Upper lobe of right lung (tissue), 1 donor: Measurements from ENCODE around the gene BCKDHA. TPM values are rescaled to one million over a fixed set of nuclear protein-coding genes. Genes with fewer than 3 reads are reported as not detected.

ENCODE experiments used
- ATAC-seq: fragments of 200-7000 bp; cut with Tn5 transposase; one replicate; pipeline ENCODE4 v1.9.1; 2020; ENCODE audit warnings: mild to moderate bottlenecking, moderate library complexity
- DNase-seq: peaks from one replicate; pipeline ENCODE4 v3.0.0-alpha.2; 2020
- H3K27ac ChIP-seq: fragments of 200-600 bp; one replicate; pipeline ENCODE4 v1.8.0; 2022
- H3K27me3 ChIP-seq: fragments of 200-600 bp; one replicate; pipeline ENCODE4 v1.8.0; 2022; ENCODE audit warnings: mild to moderate bottlenecking
- H3K36me3 ChIP-seq: fragments of 200-600 bp; one replicate; pipeline ENCODE4 v1.8.0; 2022
- H3K4me1 ChIP-seq: fragments of 200-600 bp; one replicate; pipeline ENCODE4 v1.8.0; 2022
- H3K4me3 ChIP-seq: fragments of 200-600 bp; one replicate; pipeline ENCODE4 v1.8.0; 2022; ENCODE audit warnings: mild to moderate bottlenecking
- H3K9me3 ChIP-seq: fragments of 200-600 bp; one replicate; pipeline ENCODE4 v1.8.0; 2022
- intact Hi-C: fragments of 100-400 bp; cut with DNase I; formaldehyde crosslinking; loops from one replicate; pipeline ENCODE4 v1.11.0; 2022
- total RNA-seq: library from RNA; stranded (reverse); fragmentation: NEBNext Ultra II Directional; extraction: Animal tissue kit (Norgen Biotek cat#: 25700); gene quantifications from one replicate; pipeline ENCODE4 v1.2.1, GENCODE V29; 2021
- TF ChIP-seq, protein P1 (sequence below): fragments of 200-600 bp; IDR thresholded peaks from one replicate; pipeline ENCODE4 v1.8.0; 2022; ENCODE audit warnings: antibody characterized with exemption
- donor health status: DM: no; HTN: yes; CAD: no; lungs with severe emphysema.

BCKDHA gene
- total RNA-seq, 1 donor from 2014 or later = 15.0 TPM

GRCh38 chr19:41443813-41444455 lies 46.3 kb downstream of the BCKDHA start:
- TF ChIP-seq, protein P1, sequence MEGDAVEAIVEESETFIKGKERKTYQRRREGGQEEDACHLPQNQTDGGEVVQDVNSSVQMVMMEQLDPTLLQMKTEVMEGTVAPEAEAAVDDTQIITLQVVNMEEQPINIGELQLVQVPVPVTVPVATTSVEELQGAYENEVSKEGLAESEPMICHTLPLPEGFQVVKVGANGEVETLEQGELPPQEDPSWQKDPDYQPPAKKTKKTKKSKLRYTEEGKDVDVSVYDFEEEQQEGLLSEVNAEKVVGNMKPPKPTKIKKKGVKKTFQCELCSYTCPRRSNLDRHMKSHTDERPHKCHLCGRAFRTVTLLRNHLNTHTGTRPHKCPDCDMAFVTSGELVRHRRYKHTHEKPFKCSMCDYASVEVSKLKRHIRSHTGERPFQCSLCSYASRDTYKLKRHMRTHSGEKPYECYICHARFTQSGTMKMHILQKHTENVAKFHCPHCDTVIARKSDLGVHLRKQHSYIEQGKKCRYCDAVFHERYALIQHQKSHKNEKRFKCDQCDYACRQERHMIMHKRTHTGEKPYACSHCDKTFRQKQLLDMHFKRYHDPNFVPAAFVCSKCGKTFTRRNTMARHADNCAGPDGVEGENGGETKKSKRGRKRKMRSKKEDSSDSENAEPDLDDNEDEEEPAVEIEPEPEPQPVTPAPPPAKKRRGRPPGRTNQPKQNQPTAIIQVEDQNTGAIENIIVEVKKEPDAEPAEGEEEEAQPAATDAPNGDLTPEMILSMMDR = no peak
- Histone ChIP-seq H3K9me3 (no peaks in the 10 kb centered on the region), H3K27me3 (no peaks in the 10 kb centered on the region), H3K4me3 (no peak overlapping the region), H3K27ac (no peak overlapping the region), H3K4me1 (peaks cover 3% of the 10 kb centered on the region), H3K36me3 (no peaks in the 10 kb centered on the region)
- ATAC-seq (no peak), DNase-seq (peak; percentile 54)
- intact Hi-C loops = loop anchor here (10.0 kb wide), 1 partner anchor 131 kb away; the partner anchor contains the start of gene CEACAM21

GRCh38 chr19:41445575-41445974 lies 48.0 kb downstream of the BCKDHA start:
- ATAC-seq = no peak
- Histone ChIP-seq H3K36me3 (no peaks in the 10 kb centered on the region), H3K4me3 (no peak overlapping the region), H3K27me3 (no peaks in the 10 kb centered on the region), H3K9me3 (no peaks in the 10 kb centered on the region), H3K4me1 (no peaks in the 10 kb centered on the region), H3K27ac (no peak overlapping the region)
- DNase-seq = no peak
- intact Hi-C loops = loop anchor here (10.0 kb wide), 1 partner anchor 129 kb away; the partner anchor contains the start of gene CEACAM21
- TF ChIP-seq, protein P1 = no peak

DNA sequence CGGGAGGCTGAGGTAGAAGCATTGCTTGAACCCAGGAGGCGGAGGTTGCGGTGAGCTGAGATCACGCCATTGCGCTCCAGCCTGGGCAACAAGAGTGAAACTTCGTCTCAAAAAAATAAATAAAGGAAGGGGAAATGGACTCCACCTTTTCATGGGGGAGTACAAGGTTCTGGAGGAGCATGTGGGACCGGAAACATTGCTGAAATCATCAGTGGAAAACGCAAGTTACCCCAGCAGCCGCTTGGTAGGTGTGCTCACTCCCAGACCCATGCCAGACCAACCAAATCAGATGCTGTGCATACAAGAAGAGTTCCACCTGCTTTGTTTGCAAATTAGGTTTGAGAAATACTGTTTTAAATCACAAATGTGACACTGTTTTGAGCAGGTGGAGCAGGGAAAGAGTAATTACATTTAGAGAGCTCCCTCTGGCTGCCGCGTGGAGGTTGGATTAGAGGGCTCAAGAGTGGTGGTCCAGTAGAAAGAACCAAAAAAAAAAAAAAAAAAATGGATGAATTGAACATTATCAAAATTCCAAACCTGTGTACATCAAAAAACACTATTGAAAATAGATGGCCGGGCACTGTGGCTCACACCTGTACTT lies 50.2 kb downstream of the BCKDHA start:
- H3K27me3 ChIP-seq = no peaks in the 10 kb centered on the region
- H3K4me3 ChIP-seq = peak overlapping the region; percentile 32

DNA sequence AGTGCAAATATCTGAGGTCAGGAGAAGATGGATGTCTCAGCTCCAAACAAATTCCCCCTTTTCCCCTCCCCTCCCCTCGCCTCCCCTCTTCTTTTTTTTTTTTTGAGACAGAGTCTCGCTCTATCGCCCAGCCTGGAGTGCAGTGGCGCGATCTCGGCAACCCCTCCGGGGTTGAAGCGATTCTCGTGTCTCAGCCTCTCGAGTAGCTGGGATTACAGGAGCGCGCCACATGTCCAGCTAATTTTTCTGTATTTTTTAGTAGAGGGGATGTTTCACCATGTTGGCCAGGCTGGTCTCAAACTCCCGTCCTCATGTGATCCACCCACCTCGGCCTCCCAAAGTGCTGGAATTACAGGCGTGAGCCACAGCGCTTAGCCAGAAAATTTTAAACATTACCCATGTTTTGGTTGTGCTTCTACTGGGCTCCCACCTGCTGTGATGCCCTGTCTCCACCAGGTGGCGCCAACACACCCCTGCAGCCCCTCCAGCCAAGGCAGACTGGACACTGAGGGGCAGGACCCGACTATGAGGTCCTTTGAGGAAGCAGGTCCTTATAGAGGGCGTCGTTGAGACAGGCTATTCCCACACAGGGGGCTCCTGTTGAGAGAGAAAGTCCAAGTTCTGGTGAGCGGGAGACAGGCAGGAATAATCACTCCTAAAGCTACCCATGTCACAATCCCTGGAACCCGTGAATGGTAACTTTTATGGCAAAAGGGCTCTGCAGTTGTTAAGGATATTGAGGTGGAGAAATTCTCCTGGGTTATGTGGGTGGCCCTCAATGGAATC lies 51.7 kb downstream of the BCKDHA start:
- intact Hi-C loops = loop anchor here (10.0 kb wide), 1 partner anchor 126 kb away; the partner anchor contains the start of gene CEACAM21
- Histone ChIP-seq H3K27me3 (no peaks in the 10 kb centered on the region), H3K4me1 (no peaks in the 10 kb centered on the region), H3K9me3 (no peaks in the 10 kb centered on the region), H3K27ac (no peak overlapping the region), H3K36me3 (no peaks in the 10 kb centered on the region), H3K4me3 (peak overlapping the region; percentile 6)
- peak; percentile 98 for ATAC-seq
- TF ChIP-seq, protein P1 = peak; percentile 100
- peak; percentile 86 for DNase-seq

More for the DNA sequence above, 50.2 kb downstream of the BCKDHA start:
- TF ChIP-seq, protein P1 = no peak
- Histone ChIP-seq H3K9me3 (no peaks in the 10 kb centered on the region), H3K36me3 (no peaks in the 10 kb centered on the region), H3K27ac (peak overlapping the region; percentile 60), H3K4me1 (no peaks in the 10 kb centered on the region)
- no peak for ATAC-seq
- intact Hi-C loops = loop anchor here (10.0 kb wide), 1 partner anchor 127 kb away; the partner anchor contains the start of gene CEACAM21
- DNase-seq = no peak

- ATAC-seq (no peak), DNase-seq (no peak)
- Histone ChIP-seq H3K27me3 (no peaks in the 10 kb centered on the region), H3K27ac (no peak overlapping the region), H3K36me3 (no peaks in the 10 kb centered on the region), H3K9me3 (no peaks in the 10 kb centered on the region), H3K4me1 (no peaks in the 10 kb centered on the region), H3K4me3 (no peak overlapping the region)
- TF ChIP-seq, protein P1 = no peak
- intact Hi-C loops = loop anchor here (10.0 kb wide), 1 partner anchor 125 kb away; the partner anchor contains the start of gene CEACAM21
Observed at GRCh38 chr19:41449865-41450178, 52.2 kb downstream of the BCKDHA start.
